ENCODE data around the gene TRIM63. TPM values are rescaled to one million over a fixed set of nuclear protein-coding genes. Genes with fewer than 3 reads are reported as not detected.

TRIM63 gene
- total and polyA plus RNA-seq, 9 of the 15 experiments (the other 6 are each of a cell fraction or from before 2014, with no cell fraction given) = 0.08 to 0.57 (median 0.36) TPM

DNA sequence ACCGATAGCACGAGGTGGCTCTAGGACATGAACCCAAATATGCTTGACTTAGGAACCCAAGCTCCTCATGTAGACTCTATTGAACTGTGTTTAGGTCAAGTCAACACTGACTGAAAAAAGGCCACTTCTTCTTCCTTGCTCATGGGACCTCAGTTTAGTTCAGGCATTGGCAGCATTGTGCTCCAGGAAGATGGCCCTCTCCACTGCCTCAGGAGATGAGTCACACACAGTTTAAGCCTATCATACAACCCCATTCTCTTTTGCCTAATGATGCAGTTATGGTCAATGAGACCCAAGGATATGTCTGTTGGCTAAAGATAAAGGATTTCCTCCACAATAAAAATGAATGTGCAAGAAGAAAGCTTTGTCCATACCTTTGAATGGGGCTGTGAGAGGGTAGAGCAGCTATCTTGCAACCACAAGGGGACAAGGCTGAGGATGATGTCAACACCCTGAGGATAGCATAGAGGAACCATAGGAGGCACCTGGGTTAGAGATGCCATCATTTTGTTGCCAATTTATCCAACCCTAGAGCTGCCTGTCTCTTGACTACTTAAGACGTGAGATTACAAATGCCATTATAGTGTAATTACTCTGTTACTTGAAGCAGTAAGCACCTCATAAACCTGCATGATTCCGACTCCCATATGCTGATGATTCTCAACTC is 3.0 kb upstream of the TRIM63 start (continued):
- TF ChIP-seq, protein P1, sequence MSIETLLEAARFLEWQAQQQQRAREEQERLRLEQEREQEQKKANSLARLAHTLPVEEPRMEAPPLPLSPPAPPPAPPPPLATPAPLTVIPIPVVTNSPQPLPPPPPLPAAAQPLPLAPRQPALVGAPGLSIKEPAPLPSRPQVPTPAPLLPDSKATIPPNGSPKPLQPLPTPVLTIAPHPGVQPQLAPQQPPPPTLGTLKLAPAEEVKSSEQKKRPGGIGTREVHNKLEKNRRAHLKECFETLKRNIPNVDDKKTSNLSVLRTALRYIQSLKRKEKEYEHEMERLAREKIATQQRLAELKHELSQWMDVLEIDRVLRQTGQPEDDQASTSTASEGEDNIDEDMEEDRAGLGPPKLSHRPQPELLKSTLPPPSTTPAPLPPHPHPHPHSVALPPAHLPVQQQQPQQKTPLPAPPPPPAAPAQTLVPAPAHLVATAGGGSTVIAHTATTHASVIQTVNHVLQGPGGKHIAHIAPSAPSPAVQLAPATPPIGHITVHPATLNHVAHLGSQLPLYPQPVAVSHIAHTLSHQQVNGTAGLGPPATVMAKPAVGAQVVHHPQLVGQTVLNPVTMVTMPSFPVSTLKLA (conservative IDR thresholded peaks at IDR 0.05) = peak; percentile 36 to 76
- TF ChIP-seq ATF6 (CRISPR knock-in tag; IDR thresholded peaks at IDR 0.05) (peak; percentile 75), ZNF583 (CRISPR knock-in tag; IDR thresholded peaks at IDR 0.05) (peak; percentile 10; the same call in 1 of the 2 replicates), TCFL5 (CRISPR knock-in tag; conservative IDR thresholded peaks at IDR 0.05) (no peak), MEF2A (IDR thresholded peaks at IDR 0.05; ENCODE audit: control insufficient read depth, low read depth, low read length) (peak; percentile 70; the same call in 1 of the 2 replicates), SMAD1 (IDR thresholded peaks at IDR 0.05; ENCODE audit: low read depth, low read length, partially characterized antibody) (peak; percentile 86), ZNF75A (CRISPR knock-in tag; IDR thresholded peaks at IDR 0.05) (no peak), ZC3H8 (IDR thresholded peaks at IDR 0.05) (no peak), ZNF717 (CRISPR knock-in tag; IDR thresholded peaks at IDR 0.05) (no peak), GATAD2B (IDR thresholded peaks at IDR 0.05; ENCODE audit: borderline replicate concordance) (peak; percentile 57; the same call in 1 of the 2 replicates), ZNF165 (CRISPR knock-in tag; IDR thresholded peaks at IDR 0.05; ENCODE audit: borderline replicate concordance) (no peak), ETS2 (tag; IDR thresholded peaks at IDR 0.05; ENCODE audit: borderline replicate concordance, poor library complexity, severe bottlenecking) (no peak), BRF1 (IDR thresholded peaks at IDR 0.05; ENCODE audit: borderline replicate concordance, extremely low read depth, insufficient read length) (no peak), HNRNPL (IDR thresholded peaks at IDR 0.05; ENCODE audit: low read depth, low read length) (0 out of 2 replicates have a peak, but pooled peaks have one; percentile 31), ZNF77 (CRISPR knock-in tag; IDR thresholded peaks at IDR 0.05) (no peak), EWSR1 (IDR thresholded peaks at IDR 0.05; ENCODE audit: borderline replicate concordance, low read depth, partially characterized antibody) (no peak), KAT2B (IDR thresholded peaks at IDR 0.05; ENCODE audit: low read depth, low read length) (no peak), MCM3 (IDR thresholded peaks at IDR 0.05) (no peak), NBN (IDR thresholded peaks at IDR 0.05; ENCODE audit: low read depth) (peak; percentile 99)
- TF ChIP-seq, protein P2, sequence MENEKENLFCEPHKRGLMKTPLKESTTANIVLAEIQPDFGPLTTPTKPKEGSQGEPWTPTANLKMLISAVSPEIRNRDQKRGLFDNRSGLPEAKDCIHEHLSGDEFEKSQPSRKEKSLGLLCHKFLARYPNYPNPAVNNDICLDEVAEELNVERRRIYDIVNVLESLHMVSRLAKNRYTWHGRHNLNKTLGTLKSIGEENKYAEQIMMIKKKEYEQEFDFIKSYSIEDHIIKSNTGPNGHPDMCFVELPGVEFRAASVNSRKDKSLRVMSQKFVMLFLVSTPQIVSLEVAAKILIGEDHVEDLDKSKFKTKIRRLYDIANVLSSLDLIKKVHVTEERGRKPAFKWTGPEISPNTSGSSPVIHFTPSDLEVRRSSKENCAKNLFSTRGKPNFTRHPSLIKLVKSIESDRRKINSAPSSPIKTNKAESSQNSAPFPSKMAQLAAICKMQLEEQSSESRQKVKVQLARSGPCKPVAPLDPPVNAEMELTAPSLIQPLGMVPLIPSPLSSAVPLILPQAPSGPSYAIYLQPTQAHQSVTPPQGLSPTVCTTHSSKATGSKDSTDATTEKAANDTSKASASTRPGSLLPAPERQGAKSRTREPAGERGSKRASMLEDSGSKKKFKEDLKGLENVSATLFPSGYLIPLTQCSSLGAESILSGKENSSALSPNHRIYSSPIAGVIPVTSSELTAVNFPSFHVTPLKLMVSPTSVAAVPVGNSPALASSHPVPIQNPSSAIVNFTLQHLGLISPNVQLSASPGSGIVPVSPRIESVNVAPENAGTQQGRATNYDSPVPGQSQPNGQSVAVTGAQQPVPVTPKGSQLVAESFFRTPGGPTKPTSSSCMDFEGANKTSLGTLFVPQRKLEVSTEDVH (IDR thresholded peaks at IDR 0.05; ENCODE audit: low read depth, partially characterized antibody) = peak; percentile 63
- TF ChIP-seq, protein P3, sequence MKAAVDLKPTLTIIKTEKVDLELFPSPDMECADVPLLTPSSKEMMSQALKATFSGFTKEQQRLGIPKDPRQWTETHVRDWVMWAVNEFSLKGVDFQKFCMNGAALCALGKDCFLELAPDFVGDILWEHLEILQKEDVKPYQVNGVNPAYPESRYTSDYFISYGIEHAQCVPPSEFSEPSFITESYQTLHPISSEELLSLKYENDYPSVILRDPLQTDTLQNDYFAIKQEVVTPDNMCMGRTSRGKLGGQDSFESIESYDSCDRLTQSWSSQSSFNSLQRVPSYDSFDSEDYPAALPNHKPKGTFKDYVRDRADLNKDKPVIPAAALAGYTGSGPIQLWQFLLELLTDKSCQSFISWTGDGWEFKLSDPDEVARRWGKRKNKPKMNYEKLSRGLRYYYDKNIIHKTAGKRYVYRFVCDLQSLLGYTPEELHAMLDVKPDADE (conservative IDR thresholded peaks at IDR 0.05; ENCODE audit: control insufficient read depth, low read depth, low read length) = no peak
